Epithelial cell of prostate (primary cell): ENCODE measurements around the gene FETUB.

Source experiments
- DNase-seq: peaks from one replicate; pipeline ENCODE4 v3.0.0-alpha.2; 2011; ENCODE audit warnings: low read depth, low spot score
- H3K27ac ChIP-seq: fragments of 450-650 bp; 2 replicates; pipeline ENCODE4 v1.5.1; 2017; ENCODE audit warnings: mild to moderate bottlenecking

The FETUB gene

GRCh38 chr3:186612721-186613636 is 27.2 kb upstream of the FETUB start, which contains the start of gene AHSG:
Gene AHSG, plus strand, starts transcription at chr3:186613060. Its CDS starts 82 bp downstream, at chr3:186613142.
- no peak for DNase-seq

DNA sequence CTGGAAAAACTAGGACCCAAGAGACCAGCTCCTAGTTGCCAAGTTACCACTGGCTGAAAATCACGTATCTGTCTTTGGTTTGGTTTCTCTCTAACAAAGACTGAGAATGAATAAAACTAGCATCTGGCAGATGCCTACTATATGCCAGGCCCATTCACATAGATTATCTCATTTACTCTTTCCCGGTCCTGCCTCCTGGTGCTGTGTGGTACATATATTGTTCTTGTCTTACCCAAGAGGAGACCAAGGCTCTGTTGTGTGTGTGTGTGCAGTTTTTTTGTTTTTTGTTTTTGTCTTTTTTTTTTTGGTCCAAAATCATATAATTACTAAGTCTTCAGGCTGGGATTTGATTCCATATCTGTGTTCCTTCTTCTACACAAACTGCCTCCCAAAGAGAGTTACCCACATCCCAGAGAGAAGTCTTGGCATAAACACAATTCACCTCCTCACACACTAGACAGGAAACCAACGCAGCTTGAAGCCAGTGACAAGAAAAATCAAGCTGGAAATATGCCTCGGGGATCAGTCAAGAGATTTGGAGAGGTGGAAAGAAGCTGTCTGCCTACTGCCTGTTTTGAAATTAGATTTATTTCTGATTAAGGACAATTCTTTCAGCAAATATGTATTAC is 26.4 kb upstream of the FETUB start:
- DNase-seq = no peak
- no peak overlapping the region for H3K27ac ChIP-seq

More at GRCh38 chr3:186612721-186613636, 27.2 kb upstream of the FETUB start, which contains the start of gene AHSG:
- H3K27ac ChIP-seq = no peak within 1 kb of the TSS

DNA sequence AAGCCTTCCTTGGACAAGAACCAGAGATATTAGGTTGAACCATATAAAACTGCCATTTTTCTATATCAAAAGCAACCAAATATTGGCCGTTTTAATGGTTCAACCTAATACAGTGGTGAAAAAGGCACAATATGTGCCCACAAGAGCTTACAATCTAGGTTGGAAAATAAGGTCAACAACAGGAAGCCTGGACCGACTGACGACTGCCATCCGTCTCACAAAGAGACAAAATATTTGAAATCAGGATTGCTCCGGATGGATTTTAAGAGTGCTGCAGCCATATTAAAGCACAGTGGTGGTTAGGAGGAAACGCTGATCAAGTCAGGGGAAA is 26.0 kb upstream of the FETUB start:
- no peak for DNase-seq

GRCh38 chr3:186614597-186615483 is 25.4 kb upstream of the FETUB start:
- no peak for DNase-seq
- no peak overlapping the region for H3K27ac ChIP-seq

More for the DNA sequence above, 26.0 kb upstream of the FETUB start:
- no peak overlapping the region for H3K27ac ChIP-seq

DNA sequence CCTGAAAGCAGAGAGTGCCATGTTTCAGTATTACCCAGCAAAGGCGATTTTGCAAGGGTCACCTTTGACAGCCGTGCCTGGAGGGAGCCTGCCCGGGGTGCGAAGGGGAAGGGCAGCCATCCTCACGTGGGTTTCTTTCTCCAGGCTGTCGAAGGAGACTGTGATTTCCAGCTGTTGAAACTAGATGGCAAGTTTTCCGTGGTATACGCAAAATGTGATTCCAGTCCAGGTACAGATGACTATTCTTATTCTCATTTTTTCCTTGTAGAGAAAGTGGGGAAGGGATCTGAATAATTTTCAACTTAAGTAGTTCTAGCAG is 23.9 kb upstream of the FETUB start:
- H3K27ac ChIP-seq = no peak overlapping the region
- DNase-seq = no peak

- H3K27ac ChIP-seq = peak overlapping the region; percentile 58
- DNase-seq = peak; percentile 98
Observed at GRCh38 chr3:186617036-186617946, 22.9 kb upstream of the FETUB start.

DNA sequence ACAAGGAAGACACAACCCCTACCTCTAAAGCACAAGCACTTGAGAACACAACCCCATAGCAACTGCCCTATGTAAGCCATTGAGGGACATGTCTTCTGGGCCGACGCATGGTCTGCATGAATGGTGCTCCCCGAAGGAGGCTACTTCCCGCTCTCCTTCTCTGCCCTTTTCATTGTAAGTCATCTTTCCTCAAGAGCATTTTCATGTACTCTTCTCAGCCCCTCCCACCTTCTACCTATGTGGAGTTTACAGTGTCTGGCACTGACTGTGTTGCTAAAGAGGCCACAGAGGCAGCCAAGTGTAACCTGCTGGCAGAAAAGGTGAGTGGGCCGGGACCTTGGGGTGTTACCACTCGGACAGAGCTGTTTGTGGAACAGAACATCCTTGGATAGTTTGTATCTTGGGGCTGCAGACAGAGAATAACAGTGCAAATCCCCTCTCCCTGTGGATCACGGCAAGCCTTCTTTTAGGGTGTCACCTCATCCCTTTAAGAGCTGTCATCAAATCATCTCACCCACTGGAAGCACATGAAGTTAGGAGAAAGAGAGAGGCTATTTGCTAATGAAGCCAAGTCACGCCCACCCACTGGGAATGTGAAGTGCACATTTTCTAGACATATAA is 21.8 kb upstream of the FETUB start:
- no peak overlapping the region for H3K27ac ChIP-seq
- no peak for DNase-seq

- H3K27ac ChIP-seq = no peak overlapping the region
- DNase-seq = no peak
Observed at GRCh38 chr3:186619787-186620212, 20.4 kb upstream of the FETUB start.

- DNase-seq = no peak
- H3K27ac ChIP-seq = no peak overlapping the region
Observed at GRCh38 chr3:186620213-186621092, 19.7 kb upstream of the FETUB start.

DNA sequence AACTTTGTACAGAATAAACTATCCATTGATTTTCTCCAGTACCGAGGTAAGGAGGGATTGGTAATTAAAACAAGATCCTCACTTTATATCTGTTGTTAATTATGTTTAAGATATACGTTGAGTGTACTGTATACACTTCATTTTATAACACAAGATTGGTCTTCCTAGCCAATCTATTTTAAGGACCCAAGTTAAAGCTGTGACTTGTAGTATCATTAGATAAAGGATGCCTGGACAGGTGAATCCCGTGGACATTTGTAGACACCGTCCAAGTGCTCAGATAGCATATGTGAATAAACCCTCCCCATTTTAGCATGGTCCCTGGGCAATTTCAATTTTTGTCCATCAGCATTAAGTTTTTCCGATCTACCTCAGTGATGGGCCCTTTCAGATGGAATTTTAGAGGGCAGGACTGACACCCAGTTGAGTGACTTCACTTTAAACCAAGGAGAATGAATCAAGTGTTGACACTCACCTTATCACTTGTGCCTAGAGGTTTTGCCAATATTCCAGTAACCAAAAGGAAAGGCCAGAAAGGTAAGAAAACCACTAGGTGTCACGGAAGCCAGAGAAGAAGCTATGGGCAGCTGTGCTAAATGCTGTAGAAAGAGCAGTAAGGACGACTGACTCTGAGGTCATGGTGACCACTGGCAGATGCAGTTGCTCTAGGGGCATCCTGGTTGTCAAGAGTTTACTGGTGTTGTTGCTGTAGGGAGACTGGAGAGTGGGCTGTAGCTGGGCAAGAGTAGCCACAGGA is 18.1 kb upstream of the FETUB start:
- no peak for DNase-seq
- no peak overlapping the region for H3K27ac ChIP-seq

DNA sequence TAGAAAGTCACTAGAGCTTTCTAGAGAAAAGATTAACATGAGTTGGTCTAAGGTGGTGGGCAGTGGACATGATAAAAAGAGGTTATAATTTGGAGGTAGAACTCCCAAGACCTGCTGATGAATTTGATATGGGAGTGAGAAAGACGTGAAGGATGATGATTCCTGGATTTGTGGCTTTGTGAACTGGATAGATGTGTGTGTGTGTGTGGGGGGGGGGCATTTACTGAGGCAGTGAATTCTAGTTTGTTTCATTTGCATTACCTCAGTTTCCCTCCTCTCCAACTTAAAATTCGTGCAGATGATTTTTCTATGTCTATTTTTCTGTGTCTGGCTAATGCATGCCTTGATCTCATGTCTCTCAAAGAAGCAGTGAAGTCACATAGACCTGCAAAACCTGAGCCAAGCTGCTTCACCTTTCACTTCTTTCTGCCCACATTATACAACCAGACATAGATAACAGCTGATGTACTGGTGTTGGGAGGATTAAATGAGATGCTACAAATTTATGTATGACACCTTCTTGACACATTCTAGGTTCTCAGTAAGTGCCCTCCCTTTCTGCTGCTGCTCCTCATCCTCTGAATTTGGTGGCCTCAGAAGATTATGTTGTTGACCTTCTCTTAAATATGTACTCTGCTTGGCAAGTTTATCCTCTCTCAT is 17.4 kb upstream of the FETUB start:
- no peak for DNase-seq
- no peak overlapping the region for H3K27ac ChIP-seq

DNA sequence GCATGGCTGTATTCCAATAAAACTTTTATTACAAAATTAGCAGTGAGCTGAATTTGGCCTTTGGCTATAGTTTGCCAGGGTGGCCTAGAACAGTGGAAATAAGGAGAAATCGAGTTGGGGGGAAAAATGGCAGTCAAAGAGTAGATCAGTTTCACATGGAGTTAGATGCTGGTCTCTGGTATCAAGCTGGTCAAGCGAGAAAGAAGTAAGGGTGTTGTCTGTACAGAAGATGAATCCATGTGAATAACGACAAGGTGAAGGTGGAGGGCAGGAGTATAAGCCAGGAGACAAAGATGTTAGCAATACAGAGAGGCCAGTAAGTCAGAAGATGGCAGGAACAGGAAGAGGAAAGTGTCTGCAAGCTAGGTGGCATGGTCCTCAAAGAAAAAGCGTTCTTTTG is 15.6 kb upstream of the FETUB start:
- no peak overlapping the region for H3K27ac ChIP-seq
- DNase-seq = no peak

DNA sequence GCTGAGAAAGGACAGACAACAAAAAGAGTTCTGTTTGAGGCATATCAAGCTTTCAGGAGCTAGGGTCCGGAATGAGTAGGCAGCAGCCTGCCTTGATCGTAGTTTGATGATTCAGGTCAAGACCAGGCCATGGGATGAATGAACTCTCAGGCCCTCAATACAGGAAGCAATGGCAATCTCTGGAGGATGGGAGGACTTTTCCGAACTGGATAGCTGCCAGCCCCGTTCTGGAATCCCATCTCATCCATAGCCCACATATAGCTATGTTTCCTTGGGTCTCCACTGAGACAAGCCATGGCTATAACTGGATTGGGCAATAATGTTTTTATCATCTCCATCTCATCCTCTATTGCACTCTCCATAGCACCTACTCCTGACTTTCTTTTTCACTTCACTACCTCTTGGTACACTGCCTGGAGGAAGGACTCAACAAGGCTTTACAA is 14.6 kb upstream of the FETUB start:
- no peak overlapping the region for H3K27ac ChIP-seq
- no peak for DNase-seq

GRCh38 chr3:186626254-186626847 is 13.8 kb upstream of the FETUB start:
- DNase-seq = no peak
- no peak overlapping the region for H3K27ac ChIP-seq

GRCh38 chr3:186627852-186628414 is 12.3 kb upstream of the FETUB start:
- H3K27ac ChIP-seq = no peak overlapping the region
- DNase-seq = no peak

DNA sequence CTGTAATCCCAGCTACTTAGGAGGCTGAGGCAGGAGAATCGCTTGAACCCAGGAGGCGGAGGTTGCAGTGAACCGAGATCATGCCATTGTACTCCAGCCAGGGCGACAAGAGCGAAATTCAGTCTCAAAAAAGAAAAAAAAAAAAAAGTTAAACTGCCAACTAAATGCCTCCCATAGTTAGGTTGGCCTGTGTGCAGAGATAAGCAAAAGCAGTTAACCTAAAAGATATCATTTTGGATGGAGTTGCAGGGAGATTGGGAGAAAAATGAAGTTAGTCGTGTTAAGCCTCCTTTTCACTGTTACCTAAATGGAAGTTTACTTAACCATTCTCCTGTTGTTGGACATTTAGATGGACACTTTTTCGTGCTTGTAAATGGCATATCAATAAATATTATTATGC is 11.4 kb upstream of the FETUB start:
- no peak for DNase-seq
- H3K27ac ChIP-seq = no peak overlapping the region
